Middle frontal gyrus (tissue), 1 donor: Measurements from ENCODE around the gene RPP38.

ENCODE experiments used
- DNase-seq: peaks from one replicate; pipeline ENCODE4 v3.0.0-alpha.2; 2015; ENCODE audit warnings: low spot score; ENCODE audit errors: extremely low spot score

Gene RPP38

GRCh38 chr10:15106352-15107013 is 9.3 kb downstream of the RPP38 start:
- DNase-seq, result no peak

- DNase-seq, result no peak
Observed at GRCh38 chr10:15112657-15113056, 15.5 kb downstream of the RPP38 start.

- DNase-seq, result no peak
Observed at GRCh38 chr10:15113766-15114165, 16.6 kb downstream of the RPP38 start.

- DNase-seq, result no peak
Observed at GRCh38 chr10:15116225-15116624, 19.1 kb downstream of the RPP38 start.

- no peak for DNase-seq
Observed at GRCh38 chr10:15118615-15119014, 21.5 kb downstream of the RPP38 start.

GRCh38 chr10:15120523-15120922 is 23.4 kb downstream of the RPP38 start:
- DNase-seq, result no peak

- no peak for DNase-seq
Observed at GRCh38 chr10:15121707-15122106, 24.6 kb downstream of the RPP38 start.

GRCh38 chr10:15122477-15123030 is 25.4 kb downstream of the RPP38 start:
- DNase-seq, result no peak

GRCh38 chr10:15123749-15124184 is 26.6 kb downstream of the RPP38 start:
- DNase-seq, result no peak

GRCh38 chr10:15124190-15124589 is 27.0 kb downstream of the RPP38 start:
- no peak for DNase-seq

- no peak for DNase-seq
Observed at GRCh38 chr10:15124908-15125307, 27.8 kb downstream of the RPP38 start.

GRCh38 chr10:15131330-15131729 is 34.2 kb downstream of the RPP38 start:
- DNase-seq, result no peak

GRCh38 chr10:15136129-15137035 is 39.2 kb downstream of the RPP38 start:
- DNase-seq, result no peak

- no peak for DNase-seq
Observed at GRCh38 chr10:15137036-15137359, 39.8 kb downstream of the RPP38 start.

- no peak for DNase-seq
Observed at GRCh38 chr10:15137636-15138035, 40.5 kb downstream of the RPP38 start.

- DNase-seq, result no peak
Observed at GRCh38 chr10:15140698-15141097, 43.5 kb downstream of the RPP38 start.

GRCh38 chr10:15141136-15142054 is 44.2 kb downstream of the RPP38 start:
- DNase-seq, result peak; percentile 27

GRCh38 chr10:15144788-15145187 is 47.6 kb downstream of the RPP38 start:
- DNase-seq, result no peak

- DNase-seq, result no peak
Observed at GRCh38 chr10:15146366-15146765, 49.2 kb downstream of the RPP38 start.

- no peak for DNase-seq
Observed at GRCh38 chr10:15147594-15148392, 50.6 kb downstream of the RPP38 start.
